HCT116 (cell line): ENCODE data around the gene CELA3A. TPM values are rescaled to one million over a fixed set of nuclear protein-coding genes. Genes with fewer than 3 reads are reported as not detected.

Experiments
- ATAC-seq: fragments of 200-7000 bp; cut with Tn5 transposase; 2 replicates; pipeline ENCODE4 v1.9.1; 2020; ENCODE audit warnings: mild to moderate bottlenecking, moderate library complexity
- BruUV-seq: library from RNA; stranded (reverse); fragments of 400-500 nt; replicated peaks from 2 replicates; lab custom pipeline; 2021; lab: Mats Ljungman, UMichigan
- CTCF ChIA-PET: fragments of 300-600 bp; sonication (Branson Sonifier 250); formaldehyde crosslinking; loops from one replicate; lab custom pipeline; 2021; ENCODE audit warnings: antibody characterized with exemption; lab: Charles Lee
- POLR2A ChIA-PET: fragments of 300-600, 350-600 bp; sonication (Branson Sonifier 250); formaldehyde crosslinking; loops from one replicate; lab custom pipeline; 2021; ENCODE audit warnings: antibody characterized with exemption; lab: Charles Lee
- RAD21 ChIA-PET, 2 experiments: fragments of 300-600 bp; sonication (Branson Sonifier 250); formaldehyde crosslinking; loops; one replicate each; lab custom pipeline; 2023; ENCODE audit warnings: low total read pairs in 2 of 2; ENCODE audit not compliant: uncharacterized antibody in 2 of 2, unreplicated experiment in 2 of 2, low non-redundant PET in 1 of 2; lab: Charles Lee
- DNase-seq: peaks from one replicate; pipeline ENCODE4 v3.0.0-alpha.2; 2010; ENCODE audit warnings: low read depth, low spot score
- H2AFZ ChIP-seq: fragments of 200-600 bp; shearing (Covaris generic), sonication (generic); 2 replicates; pipeline ENCODE4 v1.6.1; 2017; ENCODE audit warnings: low read depth, mixed run types, mixed read lengths, antibody characterized with exemption, low read length; ENCODE audit not compliant: poor library complexity, severe bottlenecking
- H3K27ac ChIP-seq: 2 replicates; pipeline ENCODE4 v1.5.1; 2012; ENCODE audit warnings: low read depth, low read length
- H3K27me3 ChIP-seq: fragments of 200-600 bp; sonication (generic); 2 replicates; pipeline ENCODE4 v1.6.1; 2016; ENCODE audit warnings: mixed run types, low read length, mixed read lengths; ENCODE audit not compliant: insufficient read depth
- H3K36me3 ChIP-seq, 2 experiments: fragments of 200-500 bp in 1 of 2; fragments of 200-600 bp in 1 of 2; sonication (Bioruptor generic) in 1 of 2; sonication (generic) in 1 of 2; 2 replicates each; pipeline versions ENCODE4 v1.5.1 to v1.6.1; 2014 to 2016; ENCODE audit warnings: low read length in 2 of 2, inconsistent platforms in 1 of 2, mixed read lengths in 1 of 2, mixed run types in 1 of 2; ENCODE audit not compliant: insufficient read depth in 2 of 2, control insufficient read depth in 1 of 2
- H3K4me1 ChIP-seq, 2 experiments: fragments of 200-600 bp in 1 of 2; sonication (generic) in 1 of 2; 2 replicates each; pipeline versions ENCODE4 v1.5.1 to v1.6.1; 2012 to 2017; ENCODE audit warnings: low read length in 2 of 2, inconsistent platforms in 1 of 2, mild to moderate bottlenecking in 1 of 2, mixed read lengths in 1 of 2, mixed run types in 1 of 2, moderate library complexity in 1 of 2; ENCODE audit not compliant: insufficient read depth in 2 of 2, control insufficient read depth in 1 of 2
- H3K4me2 ChIP-seq: fragments of 200-600 bp; sonication (generic); 2 replicates; pipeline ENCODE4 v1.6.1; 2017; ENCODE audit warnings: mixed run types, low read length, mixed read lengths
- H3K4me3 ChIP-seq, 2 experiments: fragments of 200-600 bp in 1 of 2; sonication (generic) in 1 of 2; replicated peaks in 1 of 2; 2 replicates each; pipeline ENCODE4 v1.5.1; 2011 to 2016; ENCODE audit warnings: low read length in 2 of 2, control low read depth in 1 of 2, low read depth in 1 of 2, mild to moderate bottlenecking in 1 of 2, mixed read lengths in 1 of 2, mixed run types in 1 of 2
- H3K79me2 ChIP-seq: fragments of 200-600 bp; sonication (generic); 2 replicates; pipeline ENCODE4 v1.6.1; 2017; ENCODE audit warnings: mild to moderate bottlenecking, mixed run types, low read length, moderate library complexity, mixed read lengths; ENCODE audit not compliant: insufficient read depth
- H3K9ac ChIP-seq: fragments of 200-600 bp; sonication (generic); 2 replicates; pipeline ENCODE4 v1.6.1; 2016; ENCODE audit warnings: low read length, mixed read lengths
- H3K9me2 ChIP-seq: fragments of 200-600 bp; sonication (generic), shearing (Covaris generic); 2 replicates; pipeline ENCODE4 v1.6.1; 2017; ENCODE audit warnings: mixed run types, mild to moderate bottlenecking, moderate library complexity; ENCODE audit not compliant: insufficient read depth
- H3K9me3 ChIP-seq, 2 experiments: fragments of 200-500 bp in 1 of 2; fragments of 200-600 bp in 1 of 2; sonication (Bioruptor generic) in 1 of 2; sonication (generic) in 1 of 2; 2 replicates each; pipeline ENCODE4 v1.6.1; 2014 to 2017; ENCODE audit warnings: low read length in 2 of 2, mixed read lengths in 2 of 2, inconsistent platforms in 1 of 2, low read depth in 1 of 2, mild to moderate bottlenecking in 1 of 2, mixed run types in 1 of 2, moderate library complexity in 1 of 2; ENCODE audit not compliant: control insufficient read depth in 1 of 2, insufficient read depth in 1 of 2
- H4K20me1 ChIP-seq: fragments of 200-600 bp; sonication (generic), shearing (Covaris generic); 2 replicates; pipeline ENCODE4 v1.6.1; 2017; ENCODE audit warnings: mixed run types, mild to moderate bottlenecking, moderate library complexity; ENCODE audit not compliant: insufficient read depth
- CEBPB ChIP-seq: IDR thresholded peaks from 2 replicates; pipeline ENCODE4 v1.6.1; 2012; ENCODE audit warnings: low read depth
- EGR1 ChIP-seq: IDR thresholded peaks from 2 replicates; pipeline ENCODE4 v1.6.1; 2012; ENCODE audit warnings: low read depth
- ELF1 ChIP-seq: IDR thresholded peaks from 2 replicates; pipeline ENCODE4 v1.6.1; 2012; ENCODE audit warnings: low read depth, borderline replicate concordance
- EZH2 ChIP-seq: fragments of 200-600 bp; sonication (generic); IDR thresholded peaks from 2 replicates; pipeline ENCODE4 v1.6.1; 2017; ENCODE audit warnings: antibody characterized with exemption, mixed run types
- EZH2phosphoT487 ChIP-seq: fragments of 200-600 bp; IDR thresholded peaks from 2 replicates; pipeline ENCODE4 v1.6.1; 2018; ENCODE audit warnings: antibody characterized with exemption, borderline replicate concordance
- FOSL1 ChIP-seq: IDR thresholded peaks from 2 replicates; pipeline ENCODE4 v1.6.1; 2012; ENCODE audit warnings: low read depth
- JUND ChIP-seq: IDR thresholded peaks from 2 replicates; pipeline ENCODE4 v1.6.1; 2012
- SIN3A ChIP-seq: IDR thresholded peaks from 2 replicates; pipeline ENCODE4 v1.6.1; 2012; ENCODE audit warnings: low read depth
- SRF ChIP-seq: IDR thresholded peaks from 2 replicates; pipeline ENCODE4 v1.6.1; 2012; ENCODE audit warnings: low read depth
- TCF7L2 ChIP-seq: IDR thresholded peaks from 2 replicates; pipeline ENCODE4 v1.7.0; 2011; ENCODE audit warnings: borderline replicate concordance, inconsistent platforms; ENCODE audit not compliant: insufficient read depth, insufficient read length; ENCODE audit errors: extremely low read depth
- YY1 ChIP-seq: IDR thresholded peaks from 2 replicates; pipeline ENCODE4 v1.6.1; 2011; ENCODE audit warnings: low read length, low read depth, moderate library complexity, mild to moderate bottlenecking; ENCODE audit not compliant: insufficient replicate concordance; ENCODE audit errors: extremely low read depth
- ZNF274 ChIP-seq: fragments of 200-500 bp; sonication (Bioruptor generic); IDR thresholded peaks from 2 replicates; pipeline ENCODE4 v1.6.1; 2014; ENCODE audit warnings: mild to moderate bottlenecking, low read depth, low read length, inconsistent platforms
- intact Hi-C: fragments of 100-400 bp; cut with micrococcal nuclease; formaldehyde crosslinking; loops from 2 replicates; pipeline ENCODE4 v1.10.0; 2022
- total RNA-seq: library from RNA; stranded (reverse); gene quantifications from one replicate; pipeline ENCODE4 v1.2.1, GENCODE V29; 2021; ENCODE audit not compliant: unreplicated experiment
- TF ChIP-seq, protein P1 (sequence below), 3 experiments: fragments of 200-600 bp in 1 of 3; sonication (generic) in 1 of 3; IDR thresholded peaks in 2 of 3; conservative IDR thresholded peaks in 1 of 3; 2 replicates each; pipeline ENCODE4 v1.5.1; 2012 to 2017; ENCODE audit warnings: low read depth in 2 of 3, low read length in 2 of 3, antibody characterized with exemption in 1 of 3, borderline replicate concordance in 1 of 3, control low read depth in 1 of 3, mild to moderate bottlenecking in 1 of 3, mixed read lengths in 1 of 3, mixed run types in 1 of 3, moderate library complexity in 1 of 3; ENCODE audit not compliant: insufficient read depth in 1 of 3
- TF ChIP-seq, protein P2 (sequence below): IDR thresholded peaks from 2 replicates; pipeline ENCODE4 v1.6.1; 2011; ENCODE audit warnings: mild to moderate bottlenecking, low read length, moderate library complexity; ENCODE audit not compliant: insufficient replicate concordance; ENCODE audit errors: extremely low read depth
- TF ChIP-seq, protein P3 (sequence below): IDR thresholded peaks from 2 replicates; pipeline ENCODE4 v1.6.1; 2012; ENCODE audit warnings: low read depth
- TF ChIP-seq, protein P4 (sequence below): IDR thresholded peaks from 2 replicates; pipeline ENCODE4 v1.6.1; 2012

Gene CELA3A
- total RNA-seq, 1 experiment from 2014 or later = 9.0 TPM

DNA sequence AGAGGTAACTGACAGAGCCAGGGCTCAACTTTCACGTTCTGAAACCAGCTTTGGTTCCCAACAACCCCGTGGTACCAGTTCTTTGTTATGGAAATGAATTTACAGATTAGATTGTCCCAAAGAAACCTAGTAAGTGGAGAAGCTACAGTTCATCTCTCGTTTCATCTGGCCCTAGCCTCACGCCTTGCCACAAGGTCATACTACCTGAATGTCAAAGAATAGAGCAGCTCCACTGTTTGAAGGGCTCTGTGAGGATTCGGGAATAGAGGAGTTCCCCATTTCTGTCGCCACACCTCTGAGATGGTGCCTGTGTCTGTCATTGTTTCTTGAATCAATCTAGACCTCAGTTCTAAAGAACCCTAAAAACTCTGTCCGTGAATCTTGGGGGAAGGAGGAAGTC, 36.1 kb downstream of the CELA3A start:
- H3K9ac ChIP-seq = no peak overlapping the region
- H3K79me2 ChIP-seq = no peaks in the 10 kb centered on the region
- ChIA-PET POLR2A (no interaction called here), CTCF (interaction anchor here (1.8 kb wide), 1 partner anchor 68 kb away, joined by 4 read pairs; no protein-coding TSS in a partner anchor), RAD21 (no interaction called here)
- BruUV-seq = no TSS peak
- no peak overlapping the region for H3K4me2 ChIP-seq
- ATAC-seq (no peak), DNase-seq (no peak)
- H3K9me2 ChIP-seq = no peaks in the 10 kb centered on the region
- H3K4me3 ChIP-seq = no peak overlapping the region
- H3K9me3 ChIP-seq = no peaks in the 10 kb centered on the region
- TF ChIP-seq, protein P1, sequence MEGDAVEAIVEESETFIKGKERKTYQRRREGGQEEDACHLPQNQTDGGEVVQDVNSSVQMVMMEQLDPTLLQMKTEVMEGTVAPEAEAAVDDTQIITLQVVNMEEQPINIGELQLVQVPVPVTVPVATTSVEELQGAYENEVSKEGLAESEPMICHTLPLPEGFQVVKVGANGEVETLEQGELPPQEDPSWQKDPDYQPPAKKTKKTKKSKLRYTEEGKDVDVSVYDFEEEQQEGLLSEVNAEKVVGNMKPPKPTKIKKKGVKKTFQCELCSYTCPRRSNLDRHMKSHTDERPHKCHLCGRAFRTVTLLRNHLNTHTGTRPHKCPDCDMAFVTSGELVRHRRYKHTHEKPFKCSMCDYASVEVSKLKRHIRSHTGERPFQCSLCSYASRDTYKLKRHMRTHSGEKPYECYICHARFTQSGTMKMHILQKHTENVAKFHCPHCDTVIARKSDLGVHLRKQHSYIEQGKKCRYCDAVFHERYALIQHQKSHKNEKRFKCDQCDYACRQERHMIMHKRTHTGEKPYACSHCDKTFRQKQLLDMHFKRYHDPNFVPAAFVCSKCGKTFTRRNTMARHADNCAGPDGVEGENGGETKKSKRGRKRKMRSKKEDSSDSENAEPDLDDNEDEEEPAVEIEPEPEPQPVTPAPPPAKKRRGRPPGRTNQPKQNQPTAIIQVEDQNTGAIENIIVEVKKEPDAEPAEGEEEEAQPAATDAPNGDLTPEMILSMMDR (IDR thresholded peaks at IDR 0.05 in 2 of 3, conservative IDR thresholded peaks at IDR 0.05 in 1 of 3; ENCODE audit: borderline replicate concordance in 1 of 3, insufficient read depth in 1 of 3, low read depth in 2 of 3, low read length in 2 of 3) = no peak
- TF ChIP-seq, protein P2, sequence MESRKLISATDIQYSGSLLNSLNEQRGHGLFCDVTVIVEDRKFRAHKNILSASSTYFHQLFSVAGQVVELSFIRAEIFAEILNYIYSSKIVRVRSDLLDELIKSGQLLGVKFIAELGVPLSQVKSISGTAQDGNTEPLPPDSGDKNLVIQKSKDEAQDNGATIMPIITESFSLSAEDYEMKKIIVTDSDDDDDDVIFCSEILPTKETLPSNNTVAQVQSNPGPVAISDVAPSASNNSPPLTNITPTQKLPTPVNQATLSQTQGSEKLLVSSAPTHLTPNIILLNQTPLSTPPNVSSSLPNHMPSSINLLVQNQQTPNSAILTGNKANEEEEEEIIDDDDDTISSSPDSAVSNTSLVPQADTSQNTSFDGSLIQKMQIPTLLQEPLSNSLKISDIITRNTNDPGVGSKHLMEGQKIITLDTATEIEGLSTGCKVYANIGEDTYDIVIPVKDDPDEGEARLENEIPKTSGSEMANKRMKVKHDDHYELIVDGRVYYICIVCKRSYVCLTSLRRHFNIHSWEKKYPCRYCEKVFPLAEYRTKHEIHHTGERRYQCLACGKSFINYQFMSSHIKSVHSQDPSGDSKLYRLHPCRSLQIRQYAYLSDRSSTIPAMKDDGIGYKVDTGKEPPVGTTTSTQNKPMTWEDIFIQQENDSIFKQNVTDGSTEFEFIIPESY = no peak
- TF ChIP-seq YY1 (no peak), TCF7L2 (no peak), SRF (no peak), SIN3A (no peak), JUND (no peak), CEBPB (no peak), EGR1 (no peak), EZH2 (no peak), FOSL1 (no peak), ZNF274 (no peak), ELF1 (no peak), EZH2phosphoT487 (no peak)
- TF ChIP-seq, protein P3, sequence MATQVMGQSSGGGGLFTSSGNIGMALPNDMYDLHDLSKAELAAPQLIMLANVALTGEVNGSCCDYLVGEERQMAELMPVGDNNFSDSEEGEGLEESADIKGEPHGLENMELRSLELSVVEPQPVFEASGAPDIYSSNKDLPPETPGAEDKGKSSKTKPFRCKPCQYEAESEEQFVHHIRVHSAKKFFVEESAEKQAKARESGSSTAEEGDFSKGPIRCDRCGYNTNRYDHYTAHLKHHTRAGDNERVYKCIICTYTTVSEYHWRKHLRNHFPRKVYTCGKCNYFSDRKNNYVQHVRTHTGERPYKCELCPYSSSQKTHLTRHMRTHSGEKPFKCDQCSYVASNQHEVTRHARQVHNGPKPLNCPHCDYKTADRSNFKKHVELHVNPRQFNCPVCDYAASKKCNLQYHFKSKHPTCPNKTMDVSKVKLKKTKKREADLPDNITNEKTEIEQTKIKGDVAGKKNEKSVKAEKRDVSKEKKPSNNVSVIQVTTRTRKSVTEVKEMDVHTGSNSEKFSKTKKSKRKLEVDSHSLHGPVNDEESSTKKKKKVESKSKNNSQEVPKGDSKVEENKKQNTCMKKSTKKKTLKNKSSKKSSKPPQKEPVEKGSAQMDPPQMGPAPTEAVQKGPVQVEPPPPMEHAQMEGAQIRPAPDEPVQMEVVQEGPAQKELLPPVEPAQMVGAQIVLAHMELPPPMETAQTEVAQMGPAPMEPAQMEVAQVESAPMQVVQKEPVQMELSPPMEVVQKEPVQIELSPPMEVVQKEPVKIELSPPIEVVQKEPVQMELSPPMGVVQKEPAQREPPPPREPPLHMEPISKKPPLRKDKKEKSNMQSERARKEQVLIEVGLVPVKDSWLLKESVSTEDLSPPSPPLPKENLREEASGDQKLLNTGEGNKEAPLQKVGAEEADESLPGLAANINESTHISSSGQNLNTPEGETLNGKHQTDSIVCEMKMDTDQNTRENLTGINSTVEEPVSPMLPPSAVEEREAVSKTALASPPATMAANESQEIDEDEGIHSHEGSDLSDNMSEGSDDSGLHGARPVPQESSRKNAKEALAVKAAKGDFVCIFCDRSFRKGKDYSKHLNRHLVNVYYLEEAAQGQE = no peak
- TF ChIP-seq, protein P4, sequence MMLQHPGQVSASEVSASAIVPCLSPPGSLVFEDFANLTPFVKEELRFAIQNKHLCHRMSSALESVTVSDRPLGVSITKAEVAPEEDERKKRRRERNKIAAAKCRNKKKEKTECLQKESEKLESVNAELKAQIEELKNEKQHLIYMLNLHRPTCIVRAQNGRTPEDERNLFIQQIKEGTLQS = no peak
- no peak overlapping the region for H3K27ac ChIP-seq
- no peak overlapping the region for H2AFZ ChIP-seq
- intact Hi-C loops = no loop called here
- H3K27me3 ChIP-seq = no peaks in the 10 kb centered on the region
- H3K4me1 ChIP-seq = peaks cover 7 to 23% of the 10 kb centered on the region in 2 experiments; a peak in 3 of 4 replicates
- no peaks in the 10 kb centered on the region for H4K20me1 ChIP-seq
- H3K36me3 ChIP-seq = no peaks in the 10 kb centered on the region
